ENCODE results near the gene WNK4. TPM values are rescaled to one million over a fixed set of nuclear protein-coding genes. Genes with fewer than 3 reads are reported as not detected.
A peak's percentile ranks its signal among the peaks of the same experiment; 100 is the strongest.

WNK4 gene
- total RNA-seq, 1 donor from 2014 or later = 11.3 TPM

GRCh38 chr17:42830971-42831370 lies 50.6 kb downstream of the WNK4 start:
- no peak overlapping the region for H3K4me3 ChIP-seq (ENCODE audit: low read depth, low read length)

GRCh38 chr17:42832213-42832933 lies 52.0 kb downstream of the WNK4 start:
- peak overlapping the region; percentile 94 for H3K4me3 ChIP-seq (ENCODE audit: low read depth, low read length)
- no peak for DNase-seq (ENCODE audit: low read depth)
- TF ChIP-seq CTCF (conservative IDR thresholded peaks at IDR 0.05; ENCODE audit: low read depth, low read length) = no peak

More at GRCh38 chr17:42830971-42831370, 50.6 kb downstream of the WNK4 start:
- no peak for TF ChIP-seq CTCF (conservative IDR thresholded peaks at IDR 0.05; ENCODE audit: low read depth, low read length)
- DNase-seq (ENCODE audit: low read depth) = no peak

- no peak for DNase-seq (ENCODE audit: low read depth)
- peak within 1 kb of the TSS; percentile 94 for H3K4me3 ChIP-seq (ENCODE audit: low read depth, low read length)
- peak; percentile 13 for TF ChIP-seq CTCF (conservative IDR thresholded peaks at IDR 0.05; ENCODE audit: low read depth, low read length)
These were observed 52.7 kb downstream of the WNK4 start, which contains the start of gene PSME3 for GRCh38 chr17:42832934-42833766. TSS of gene PSME3 (plus strand) at chr17:42833397. CDS start at chr17:42833632, 235 bp downstream.

- H3K4me3 ChIP-seq (ENCODE audit: low read depth, low read length) = peak overlapping the region; percentile 94
- DNase-seq (ENCODE audit: low read depth) = no peak
- TF ChIP-seq CTCF (conservative IDR thresholded peaks at IDR 0.05; ENCODE audit: low read depth, low read length) = no peak
These were observed 53.5 kb downstream of the WNK4 start for GRCh38 chr17:42833767-42834422.

- TF ChIP-seq CTCF (conservative IDR thresholded peaks at IDR 0.05; ENCODE audit: low read depth, low read length) = no peak
- no peak overlapping the region for H3K4me3 ChIP-seq (ENCODE audit: low read depth, low read length)
- no peak for DNase-seq (ENCODE audit: low read depth)
These were observed 55.3 kb downstream of the WNK4 start for GRCh38 chr17:42835732-42836131.

GRCh38 chr17:42841975-42842685 lies 61.7 kb downstream of the WNK4 start:
- no peak for TF ChIP-seq CTCF (conservative IDR thresholded peaks at IDR 0.05; ENCODE audit: low read depth, low read length)
- DNase-seq (ENCODE audit: low read depth) = no peak
- H3K4me3 ChIP-seq (ENCODE audit: low read depth, low read length) = no peak overlapping the region

Data from epithelial cell of proximal tubule (primary cell).